ENCODE data around the gene EXOC3L4. TPM values are rescaled to one million over a fixed set of nuclear protein-coding genes. Genes with fewer than 3 reads are reported as not detected.
"Not testable (repeated sequence)": the region's sequence is repeated elsewhere in the genome, so short reads cannot be mapped to it uniquely, and the experiment has no call there.

The EXOC3L4 gene
- total and polyA plus RNA-seq, 2 donors (not counting 3 experiments of a cell fraction or from before 2014, with no cell fraction given): not detected

- H3K27me3 ChIP-seq (ENCODE audit: control insufficient read depth in 2 of 2, insufficient read depth in 2 of 2, low read length in 2 of 2): no peaks in the 10 kb centered on the region
- H3K27ac ChIP-seq (ENCODE audit: insufficient read depth, low read depth, low read length): no peak overlapping the region
- H4K20me1 ChIP-seq (replicated peaks; ENCODE audit: control insufficient read depth, extremely low read depth, insufficient read depth, low read length): no peaks in the 10 kb centered on the region
- H3K4me2 ChIP-seq (ENCODE audit: insufficient read depth, low read length): no peak overlapping the region
- dilution Hi-C loops (cut with MboI; ENCODE audit: extremely low pct_ligation_motif_present, low sequenced_read_pairs) (no loop called here), intact Hi-C loops (cut with micrococcal nuclease) (no loop called here)
- no peaks in the 10 kb centered on the region for H3K9me1 ChIP-seq (replicated peaks; ENCODE audit: control insufficient read depth, extremely low read depth, insufficient read depth, low read length)
- ChIA-PET POLR2A (interaction anchor here (0.8 kb wide), 1 partner anchor 217 kb away, joined by 3 read pairs; the partner anchor contains the start of gene EIF5), CTCF (interaction anchor here (2.6 kb wide), 1 partner anchor 11 kb away, joined by 19 read pairs; no protein-coding TSS in a partner anchor)
- H3K9me3 ChIP-seq (replicated peaks; ENCODE audit: control insufficient read depth, insufficient read depth, low read length): no peaks in the 10 kb centered on the region
- H3K9ac ChIP-seq (replicated peaks; ENCODE audit: extremely low read depth, insufficient read depth, low read length): no peak overlapping the region
- no peak for DNase-seq (ENCODE audit: low read depth, low spot score)
- no peaks in the 10 kb centered on the region for H3K36me3 ChIP-seq (ENCODE audit: control insufficient read depth in 2 of 2, extremely low read depth in 1 of 2, insufficient read depth in 2 of 2, low read length in 2 of 2)
- TF ChIP-seq FOS (IDR thresholded peaks at IDR 0.05; ENCODE audit: borderline replicate concordance, insufficient read depth, low read length) (no peak), MAX (IDR thresholded peaks at IDR 0.05; ENCODE audit: insufficient read depth, insufficient read length) (no peak), JUN (IDR thresholded peaks at IDR 0.05; ENCODE audit: borderline replicate concordance, insufficient read depth, insufficient read length, low read depth) (no peak), POLR2A (IDR thresholded peaks at IDR 0.05; ENCODE audit: low read depth, low read length) (no peak), POLR2AphosphoS5 (IDR thresholded peaks at IDR 0.05; ENCODE audit: insufficient read depth, low read depth, low read length) (no peak), EZH2 (IDR thresholded peaks at IDR 0.05; ENCODE audit: borderline replicate concordance, low read depth, low read length, severe bottlenecking) (no peak), MYC (IDR thresholded peaks at IDR 0.05; ENCODE audit: low read depth, low read length) (no peak)
- TF ChIP-seq, protein P1, sequence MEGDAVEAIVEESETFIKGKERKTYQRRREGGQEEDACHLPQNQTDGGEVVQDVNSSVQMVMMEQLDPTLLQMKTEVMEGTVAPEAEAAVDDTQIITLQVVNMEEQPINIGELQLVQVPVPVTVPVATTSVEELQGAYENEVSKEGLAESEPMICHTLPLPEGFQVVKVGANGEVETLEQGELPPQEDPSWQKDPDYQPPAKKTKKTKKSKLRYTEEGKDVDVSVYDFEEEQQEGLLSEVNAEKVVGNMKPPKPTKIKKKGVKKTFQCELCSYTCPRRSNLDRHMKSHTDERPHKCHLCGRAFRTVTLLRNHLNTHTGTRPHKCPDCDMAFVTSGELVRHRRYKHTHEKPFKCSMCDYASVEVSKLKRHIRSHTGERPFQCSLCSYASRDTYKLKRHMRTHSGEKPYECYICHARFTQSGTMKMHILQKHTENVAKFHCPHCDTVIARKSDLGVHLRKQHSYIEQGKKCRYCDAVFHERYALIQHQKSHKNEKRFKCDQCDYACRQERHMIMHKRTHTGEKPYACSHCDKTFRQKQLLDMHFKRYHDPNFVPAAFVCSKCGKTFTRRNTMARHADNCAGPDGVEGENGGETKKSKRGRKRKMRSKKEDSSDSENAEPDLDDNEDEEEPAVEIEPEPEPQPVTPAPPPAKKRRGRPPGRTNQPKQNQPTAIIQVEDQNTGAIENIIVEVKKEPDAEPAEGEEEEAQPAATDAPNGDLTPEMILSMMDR (IDR thresholded peaks at IDR 0.05; ENCODE audit: extremely low read depth in 1 of 2, insufficient read depth in 1 of 2, low read depth in 1 of 2, low read length in 2 of 2): no peak
- H2AFZ ChIP-seq (ENCODE audit: low read depth, low read length): no peak overlapping the region
- peaks cover 13% of the 10 kb centered on the region for H3K4me1 ChIP-seq (ENCODE audit: control insufficient read depth, extremely low read depth, insufficient read depth, low read length)
- H3K79me2 ChIP-seq (ENCODE audit: control insufficient read depth, insufficient read depth, low read length): no peaks in the 10 kb centered on the region
- no peak for FAIRE-seq
- BruUV-seq (replicated peaks): no TSS peak
- H3K4me3 ChIP-seq (replicated peaks in 1 of 3; ENCODE audit: insufficient read depth in 1 of 3, low read depth in 1 of 3, low read length in 3 of 3): no peak overlapping the region
These were observed 22.1 kb downstream of the EXOC3L4 start for GRCh38 chr14:103116636-103117035.

GRCh38 chr14:103117499-103117898 lies 23.0 kb downstream of the EXOC3L4 start:
- POLR2A ChIA-PET; H3K4me2 ChIP-seq (ENCODE audit: insufficient read depth, low read length); dilution Hi-C loops (cut with MboI; ENCODE audit: extremely low pct_ligation_motif_present, low sequenced_read_pairs); intact Hi-C loops (cut with micrococcal nuclease); BruUV-seq (replicated peaks); DNase-seq (ENCODE audit: low read depth, low spot score); H3K27ac ChIP-seq (ENCODE audit: insufficient read depth, low read depth, low read length); H2AFZ ChIP-seq (ENCODE audit: low read depth, low read length); H3K79me2 ChIP-seq (ENCODE audit: control insufficient read depth, insufficient read depth, low read length); H3K27me3 ChIP-seq (ENCODE audit: control insufficient read depth in 2 of 2, insufficient read depth in 2 of 2, low read length in 2 of 2); H3K9me1 ChIP-seq (replicated peaks; ENCODE audit: control insufficient read depth, extremely low read depth, insufficient read depth, low read length); H4K20me1 ChIP-seq (replicated peaks; ENCODE audit: control insufficient read depth, extremely low read depth, insufficient read depth, low read length); FAIRE-seq; H3K9ac ChIP-seq (replicated peaks; ENCODE audit: extremely low read depth, insufficient read depth, low read length); H3K36me3 ChIP-seq (ENCODE audit: control insufficient read depth in 2 of 2, extremely low read depth in 1 of 2, insufficient read depth in 2 of 2, low read length in 2 of 2); H3K9me3 ChIP-seq (replicated peaks; ENCODE audit: control insufficient read depth, insufficient read depth, low read length); H3K4me3 ChIP-seq (replicated peaks in 1 of 3; ENCODE audit: insufficient read depth in 1 of 3, low read depth in 1 of 3, low read length in 3 of 3): not testable (repeated sequence)
- H3K4me1 ChIP-seq (ENCODE audit: control insufficient read depth, extremely low read depth, insufficient read depth, low read length): peaks cover 20% of the 10 kb centered on the region
- CTCF ChIA-PET: interaction anchor here (1.2 to 2.2 kb wide), 4 partner anchors 9 to 18 kb away, joined by 3 to 33 read pairs (median 7); no protein-coding TSS in a partner anchor
